Measurements from ENCODE around the gene TMEM205. TPM values are rescaled to one million over a fixed set of nuclear protein-coding genes. Genes with fewer than 3 reads are reported as not detected.

TMEM205 gene
- total and polyA plus RNA-seq, 2 of the 13 experiments (the other 11 are each of a cell fraction or from before 2014, with no cell fraction given), result 45.5 to 98.7 TPM

GRCh38 chr19:11332822-11333221, 13.2 kb downstream of the TMEM205 start:
- Histone ChIP-seq H4K20me1 (ENCODE audit: insufficient read depth, low read length) (no peaks in the 10 kb centered on the region), H3K27me3 (ENCODE audit: control insufficient read depth in 1 of 2, insufficient read depth in 2 of 2, low read length in 2 of 2) (no peaks in the 10 kb centered on the region), H3K27ac (ENCODE audit: extremely low read length, insufficient read depth, low read length) (no peak overlapping the region), H3K36me3 (replicated peaks in 1 of 2; ENCODE audit: control insufficient read depth in 1 of 2, insufficient read depth in 2 of 2, low read length in 2 of 2) (peaks cover 0 to 2% of the 10 kb centered on the region in 2 experiments; a peak in 1 of 5 replicates), H3K4me2 (ENCODE audit: low read depth, low read length) (no peak overlapping the region), H3K4me1 (ENCODE audit: insufficient read depth, low read length) (peaks cover under 1% of the 10 kb centered on the region), H3K4me3 (replicated peaks in 1 of 3; ENCODE audit: insufficient read depth in 1 of 3, low read depth in 2 of 3, low read length in 3 of 3) (no peak overlapping the region), H3K79me2 (ENCODE audit: insufficient read depth, low read length) (no peaks in the 10 kb centered on the region), H2AFZ (ENCODE audit: low read length) (no peak overlapping the region), H3K9ac (ENCODE audit: insufficient read depth, low read depth, low read length) (no peak overlapping the region), H3K9me3 (ENCODE audit: low read length) (no peaks in the 10 kb centered on the region)
- DNase-seq (ENCODE audit: low spot score) (no peak), ATAC-seq (no peak), FAIRE-seq (no peak)
- intact Hi-C loops (cut with micrococcal nuclease; ENCODE audit: unreplicated experiment) (no loop called here), in situ Hi-C loops (cut with HindIII; ENCODE audit: extremely low pct_ligation_motif_present, low pct_unique_long_range_greater_than_20kb) (no loop called here)
- TF ChIP-seq HNRNPL (IDR thresholded peaks at IDR 0.05; ENCODE audit: low read depth, low read length) (no peak), ZNF883 (CRISPR knock-in tag; IDR thresholded peaks at IDR 0.05; ENCODE audit: not compliant biosample characterization) (no peak), ZEB1 (IDR thresholded peaks at IDR 0.05; ENCODE audit: insufficient replicate concordance, low read depth) (no peak), ASH2L (IDR thresholded peaks at IDR 0.05; ENCODE audit: insufficient read length, low read depth, low read length) (no peak), IKZF1 (IDR thresholded peaks at IDR 0.05) (no peak)
- BruUV-seq (replicated peaks), result no TSS peak
- ChIA-PET CTCF (ENCODE audit: low intra/inter-chr PET ratio, low total read pairs) (no interaction called here), POLR2A (interaction anchor here (1.2 to 1.4 kb wide), 2 partner anchors 9 to 13 kb away, joined by 3 to 4 read pairs; partner anchors contain the start of genes CCDC159 and TMEM205)
- WGBS (ENCODE audit: low lambda C conversion rate), result 97% methylated on average over 5 of the region's 5 CpGs

GRCh38 chr19:11331502-11331901, 14.6 kb downstream of the TMEM205 start:
- Histone ChIP-seq H3K9ac (ENCODE audit: insufficient read depth, low read depth, low read length) (no peak overlapping the region), H3K4me3 (replicated peaks in 1 of 3; ENCODE audit: insufficient read depth in 1 of 3, low read depth in 2 of 3, low read length in 3 of 3) (no peak overlapping the region), H3K4me2 (ENCODE audit: low read depth, low read length) (no peak overlapping the region), H3K9me3 (ENCODE audit: low read length) (no peaks in the 10 kb centered on the region), H3K4me1 (ENCODE audit: insufficient read depth, low read length) (no peaks in the 10 kb centered on the region), H3K27ac (ENCODE audit: extremely low read length, insufficient read depth, low read length) (no peak overlapping the region), H4K20me1 (ENCODE audit: insufficient read depth, low read length) (no peaks in the 10 kb centered on the region), H3K79me2 (ENCODE audit: insufficient read depth, low read length) (no peaks in the 10 kb centered on the region), H2AFZ (ENCODE audit: low read length) (no peak overlapping the region), H3K36me3 (replicated peaks in 1 of 2; ENCODE audit: control insufficient read depth in 1 of 2, insufficient read depth in 2 of 2, low read length in 2 of 2) (peaks cover 0 to 2% of the 10 kb centered on the region in 2 experiments; a peak in 1 of 5 replicates), H3K27me3 (ENCODE audit: control insufficient read depth in 1 of 2, insufficient read depth in 2 of 2, low read length in 2 of 2) (no peaks in the 10 kb centered on the region)
- WGBS (ENCODE audit: low lambda C conversion rate), result 95% methylated on average over 4 of the region's 4 CpGs
- FAIRE-seq (no peak), ATAC-seq (no peak), DNase-seq (ENCODE audit: low spot score) (no peak)
- ChIA-PET CTCF (ENCODE audit: low intra/inter-chr PET ratio, low total read pairs) (no interaction called here), POLR2A (no interaction called here)
- in situ Hi-C loops (cut with HindIII; ENCODE audit: extremely low pct_ligation_motif_present, low pct_unique_long_range_greater_than_20kb) (no loop called here), intact Hi-C loops (cut with micrococcal nuclease; ENCODE audit: unreplicated experiment) (no loop called here)
- no TSS peak for BruUV-seq (replicated peaks)
- no peak for TF ChIP-seq MBNL3 (CRISPR knock-in tag; conservative IDR thresholded peaks at IDR 0.05)
- no peak for TF ChIP-seq HDAC2 (CRISPR knock-in tag; IDR thresholded peaks at IDR 0.05)
- no peak for TF ChIP-seq ZNF720 (CRISPR knock-in tag; IDR thresholded peaks at IDR 0.05)
- no peak for TF ChIP-seq ZNF788 (CRISPR knock-in tag; IDR thresholded peaks at IDR 0.05; ENCODE audit: borderline replicate concordance)
- no peak for TF ChIP-seq ZNF784 (CRISPR knock-in tag; IDR thresholded peaks at IDR 0.05; ENCODE audit: borderline replicate concordance)
- no peak for TF ChIP-seq SNAPC4 (CRISPR knock-in tag; IDR thresholded peaks at IDR 0.05)
- TF ChIP-seq HNF1B (CRISPR knock-in tag; IDR thresholded peaks at IDR 0.05), result no peak
